ENCODE data around the gene SUSD4.

Gene SUSD4, protein sequence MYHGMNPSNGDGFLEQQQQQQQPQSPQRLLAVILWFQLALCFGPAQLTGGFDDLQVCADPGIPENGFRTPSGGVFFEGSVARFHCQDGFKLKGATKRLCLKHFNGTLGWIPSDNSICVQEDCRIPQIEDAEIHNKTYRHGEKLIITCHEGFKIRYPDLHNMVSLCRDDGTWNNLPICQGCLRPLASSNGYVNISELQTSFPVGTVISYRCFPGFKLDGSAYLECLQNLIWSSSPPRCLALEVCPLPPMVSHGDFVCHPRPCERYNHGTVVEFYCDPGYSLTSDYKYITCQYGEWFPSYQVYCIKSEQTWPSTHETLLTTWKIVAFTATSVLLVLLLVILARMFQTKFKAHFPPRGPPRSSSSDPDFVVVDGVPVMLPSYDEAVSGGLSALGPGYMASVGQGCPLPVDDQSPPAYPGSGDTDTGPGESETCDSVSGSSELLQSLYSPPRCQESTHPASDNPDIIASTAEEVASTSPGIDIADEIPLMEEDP

DNA sequence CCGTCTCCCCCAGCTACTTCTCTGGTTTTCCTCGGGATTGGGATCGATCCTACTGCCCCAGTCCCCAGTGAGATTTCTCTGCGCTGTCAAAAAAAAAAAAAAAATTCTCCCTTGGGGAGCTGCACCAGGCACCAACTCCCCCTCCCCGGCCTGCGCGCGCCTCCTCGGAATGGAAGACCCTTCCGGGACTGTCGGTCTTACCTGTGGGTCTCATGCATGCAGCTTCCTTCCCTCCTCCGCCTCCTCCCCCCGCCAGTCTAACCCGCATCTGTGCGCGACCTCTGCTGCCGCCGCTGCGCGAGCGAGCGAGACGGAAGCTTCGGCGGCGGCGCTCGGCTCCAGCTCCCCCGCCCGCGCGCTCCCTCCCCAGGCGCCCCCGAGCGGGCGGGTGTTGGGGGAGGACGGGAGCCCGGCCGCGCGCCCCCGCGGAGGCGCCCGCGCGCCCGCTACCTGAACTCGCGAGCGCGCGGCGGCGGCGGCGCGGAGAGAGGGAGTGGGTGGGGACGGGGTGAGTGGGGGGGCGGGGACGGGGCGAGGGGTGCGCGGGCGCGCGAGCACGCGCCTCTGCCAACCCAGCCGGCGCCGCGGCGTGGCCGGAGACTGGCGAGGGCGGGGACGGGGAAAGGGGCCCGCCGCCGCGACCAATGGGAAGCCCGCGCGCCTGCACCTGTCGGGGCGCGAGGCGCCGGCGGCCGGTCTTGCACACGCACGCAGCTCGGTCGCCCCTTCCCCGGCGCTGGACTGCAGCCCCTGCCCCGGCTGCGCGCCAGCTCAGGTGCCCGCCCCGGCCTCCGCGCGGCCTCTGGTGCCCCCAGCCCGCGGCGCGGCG is at the start of gene SUSD4:
TSS of gene SUSD4 (minus strand) at position 321 of the 829 bp plus-strand sequence. CDS start 751 bp downstream, outside the sequence.
- TF ChIP-seq, protein P1, sequence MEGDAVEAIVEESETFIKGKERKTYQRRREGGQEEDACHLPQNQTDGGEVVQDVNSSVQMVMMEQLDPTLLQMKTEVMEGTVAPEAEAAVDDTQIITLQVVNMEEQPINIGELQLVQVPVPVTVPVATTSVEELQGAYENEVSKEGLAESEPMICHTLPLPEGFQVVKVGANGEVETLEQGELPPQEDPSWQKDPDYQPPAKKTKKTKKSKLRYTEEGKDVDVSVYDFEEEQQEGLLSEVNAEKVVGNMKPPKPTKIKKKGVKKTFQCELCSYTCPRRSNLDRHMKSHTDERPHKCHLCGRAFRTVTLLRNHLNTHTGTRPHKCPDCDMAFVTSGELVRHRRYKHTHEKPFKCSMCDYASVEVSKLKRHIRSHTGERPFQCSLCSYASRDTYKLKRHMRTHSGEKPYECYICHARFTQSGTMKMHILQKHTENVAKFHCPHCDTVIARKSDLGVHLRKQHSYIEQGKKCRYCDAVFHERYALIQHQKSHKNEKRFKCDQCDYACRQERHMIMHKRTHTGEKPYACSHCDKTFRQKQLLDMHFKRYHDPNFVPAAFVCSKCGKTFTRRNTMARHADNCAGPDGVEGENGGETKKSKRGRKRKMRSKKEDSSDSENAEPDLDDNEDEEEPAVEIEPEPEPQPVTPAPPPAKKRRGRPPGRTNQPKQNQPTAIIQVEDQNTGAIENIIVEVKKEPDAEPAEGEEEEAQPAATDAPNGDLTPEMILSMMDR (IDR thresholded peaks at IDR 0.05): no peak
- peak within 1 kb of the TSS; percentile 73 for H3K4me3 ChIP-seq
- H3K27ac ChIP-seq: no peak within 1 kb of the TSS
- DNase-seq (ENCODE audit: low spot score): no peak

DNA sequence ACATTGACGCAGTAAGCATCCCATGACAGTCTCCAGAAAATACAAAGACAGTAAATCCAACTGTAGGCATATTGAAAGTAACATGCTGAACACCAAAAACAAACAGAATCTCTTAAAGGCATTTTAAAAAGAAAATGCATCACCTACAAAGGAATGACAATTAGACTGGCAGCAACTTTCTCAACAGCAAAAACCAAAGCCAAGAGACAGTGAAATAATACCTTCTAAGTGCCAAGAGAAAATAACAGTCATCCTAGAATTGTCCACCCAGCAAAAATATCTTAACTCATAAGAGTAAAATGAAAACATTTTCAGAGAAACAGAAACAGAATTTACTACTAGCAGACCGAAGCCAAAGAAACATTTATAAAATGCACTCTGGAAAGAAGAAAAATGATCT is 49.2 kb upstream of the SUSD4 start:
- TF ChIP-seq, protein P1 (IDR thresholded peaks at IDR 0.05): no peak
- Histone ChIP-seq H3K27ac (no peak overlapping the region), H3K4me3 (no peak overlapping the region)
- no peak for DNase-seq (ENCODE audit: low spot score)

GRCh38 chr1:223411710-223412109 is 47.7 kb upstream of the SUSD4 start:
- TF ChIP-seq, protein P1 (IDR thresholded peaks at IDR 0.05): no peak
- no peak for DNase-seq (ENCODE audit: low spot score)
- H3K27ac ChIP-seq: no peak overlapping the region
- H3K4me3 ChIP-seq: no peak overlapping the region

DNA sequence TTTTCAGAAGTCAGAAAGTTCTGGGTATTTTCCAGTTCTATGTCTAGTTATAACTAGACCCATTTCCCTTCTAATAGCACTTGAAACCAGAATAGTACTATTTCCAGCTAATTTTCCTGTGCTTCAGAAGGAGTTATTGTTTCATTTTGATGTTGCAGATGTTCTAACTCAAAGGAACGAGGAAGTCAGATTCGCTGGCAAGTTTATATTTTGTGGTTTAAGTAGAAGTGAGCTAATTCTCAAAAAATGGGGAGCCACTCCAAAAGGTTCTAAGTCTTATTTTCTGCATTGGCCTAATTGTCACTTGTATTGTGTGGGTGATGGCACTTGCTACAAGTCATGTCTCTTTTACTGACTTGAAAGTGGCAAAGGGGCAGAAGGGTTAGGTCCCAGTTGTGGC is 47.3 kb upstream of the SUSD4 start:
- TF ChIP-seq, protein P1 (IDR thresholded peaks at IDR 0.05): no peak
- no peak overlapping the region for H3K4me3 ChIP-seq
- DNase-seq (ENCODE audit: low spot score): no peak
- no peak overlapping the region for H3K27ac ChIP-seq

GRCh38 chr1:223410036-223410435 is 46.1 kb upstream of the SUSD4 start:
- no peak for DNase-seq (ENCODE audit: low spot score)
- no peak overlapping the region for H3K4me3 ChIP-seq
- no peak overlapping the region for H3K27ac ChIP-seq
- TF ChIP-seq, protein P1 (IDR thresholded peaks at IDR 0.05): no peak

GRCh38 chr1:223405507-223405906 is 41.5 kb upstream of the SUSD4 start:
- Histone ChIP-seq H3K4me3 (no peak overlapping the region), H3K27ac (no peak overlapping the region)
- no peak for DNase-seq (ENCODE audit: low spot score)
- TF ChIP-seq, protein P1 (IDR thresholded peaks at IDR 0.05): no peak

Measured in coronary artery (tissue), 2 donors.